Ectodermal cell (in vitro differentiated cells): ENCODE data around the gene DHCR7. TPM values are rescaled to one million over a fixed set of nuclear protein-coding genes. Genes with fewer than 3 reads are reported as not detected.

Experiments
- H3K27ac ChIP-seq: 2 replicates; pipeline ENCODE4 v1.7.0; 2013; ENCODE audit warnings: mild to moderate bottlenecking, low read depth, low read length; ENCODE audit not compliant: insufficient read depth, poor library complexity, severe bottlenecking
- H3K27me3 ChIP-seq: 2 replicates; pipeline ENCODE4 v1.7.0; 2013; ENCODE audit warnings: mild to moderate bottlenecking, low read length; ENCODE audit not compliant: insufficient read depth, control insufficient read depth, poor library complexity, severe bottlenecking
- H3K36me3 ChIP-seq: one replicate; pipeline ENCODE4 v1.7.0; 2013; ENCODE audit warnings: low read length; ENCODE audit not compliant: control insufficient read depth, insufficient read depth
- H3K4me1 ChIP-seq: one replicate; pipeline ENCODE4 v1.7.0; 2013; ENCODE audit warnings: low read length; ENCODE audit not compliant: control insufficient read depth, insufficient read depth
- H3K4me3 ChIP-seq: 2 replicates; pipeline ENCODE4 v1.7.0; 2013; ENCODE audit warnings: low read depth, low read length, control low read depth; ENCODE audit not compliant: insufficient read depth
- H3K9me3 ChIP-seq: 2 replicates; pipeline ENCODE4 v1.7.0; 2013; ENCODE audit warnings: mild to moderate bottlenecking, low read length, moderate library complexity; ENCODE audit not compliant: control insufficient read depth
- WGBS, 2 experiments: methylation state at CpG; one replicate each; pipeline ENCODE4 v1.1.7; 2013; ENCODE audit warnings: missing lambda C conversion rate in 2 of 2; 5-methylcytosine and 5-hydroxymethylcytosine counted together
- polyA plus RNA-seq, 4 experiments: library from polyadenylated mRNA; stranded (reverse); fragments of 50-300 nt; gene quantifications; one replicate each; pipeline ENCODE4 v1.2.3, GENCODE V29; 2013

DHCR7 gene
- polyA plus RNA-seq (2013, experiment 1 of 4) = 94.3 TPM
- 81.9 TPM for polyA plus RNA-seq (2013, experiment 2 of 4)
- polyA plus RNA-seq (2013, experiment 3 of 4) = 45.1 TPM
- 49.9 TPM for polyA plus RNA-seq (2013, experiment 4 of 4)

DNA sequence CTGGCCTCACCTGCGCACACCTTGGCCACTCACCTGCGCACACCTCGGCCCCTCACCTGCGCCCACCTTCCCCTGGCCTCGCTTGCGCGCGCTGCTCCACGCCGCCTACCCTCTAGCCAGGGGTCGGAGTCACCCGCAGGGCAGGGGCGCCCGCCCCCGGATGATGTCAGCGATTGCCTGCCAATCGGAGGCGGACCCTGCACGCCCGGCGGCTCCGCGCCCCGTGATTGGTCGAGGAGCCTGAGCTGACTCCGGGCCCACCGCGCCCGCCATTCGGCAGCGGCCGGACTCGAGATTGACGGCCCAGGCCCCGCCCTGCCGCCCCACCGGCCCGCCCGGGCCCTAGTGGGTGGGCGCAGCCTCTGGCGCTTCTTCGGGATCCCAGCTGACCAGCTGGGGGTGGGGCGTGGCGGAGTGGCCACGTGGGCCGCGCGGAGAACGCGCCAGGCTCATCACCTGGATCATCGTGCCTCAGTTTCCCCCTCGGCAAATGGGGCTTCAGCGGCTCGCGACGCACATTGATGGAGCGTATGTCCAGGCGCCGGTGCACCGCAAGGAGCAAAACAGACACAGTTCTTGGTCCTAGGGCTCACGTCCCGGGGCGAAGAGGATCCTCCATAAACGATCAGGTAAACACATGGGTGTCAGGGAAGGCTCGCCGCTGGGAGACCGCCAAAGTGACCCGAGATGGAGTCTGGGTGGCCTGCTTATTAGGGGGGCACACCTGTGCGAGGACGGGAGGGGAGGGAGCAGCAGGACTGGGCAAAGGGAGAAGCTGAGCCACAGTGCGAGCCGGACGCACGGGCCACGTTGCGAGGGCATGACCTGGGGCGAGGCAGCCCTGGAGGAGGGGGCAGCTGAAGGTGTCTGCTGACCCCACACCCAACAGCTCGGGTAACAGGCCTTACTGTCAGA, at the start of gene DHCR7:
DHCR7 (minus strand) TSS at position 137 of the 915 bp plus-strand sequence. CDS start 3,441 bp downstream, outside the sequence.
- WGBS, 2 experiments = 0% methylated on average over 78 of the region's 78 CpGs
- Histone ChIP-seq H3K4me1 (peaks cover 7% of the 10 kb centered on the region), H3K36me3 (peaks cover 29% of the 10 kb centered on the region), H3K27me3 (peaks cover 8% of the 10 kb centered on the region), H3K27ac (peak within 1 kb of the TSS; percentile 88), H3K9me3 (no peaks in the 10 kb centered on the region), H3K4me3 (peak within 1 kb of the TSS; percentile 74)

GRCh38 chr11:71496421-71496820, 48.2 kb upstream of the DHCR7 start:
- Histone ChIP-seq H3K27ac (no peak overlapping the region), H3K4me3 (no peak overlapping the region), H3K36me3 (no peaks in the 10 kb centered on the region), H3K27me3 (no peaks in the 10 kb centered on the region), H3K9me3 (no peaks in the 10 kb centered on the region), H3K4me1 (no peaks in the 10 kb centered on the region)
- WGBS, 2 experiments = 95% methylated on average over 13 of the region's 13 CpGs

GRCh38 chr11:71495286-71496230, 47.4 kb upstream of the DHCR7 start:
- H3K4me3 ChIP-seq = no peak overlapping the region
- no peak overlapping the region for H3K27ac ChIP-seq
- no peaks in the 10 kb centered on the region for H3K4me1 ChIP-seq
- no peaks in the 10 kb centered on the region for H3K9me3 ChIP-seq
- H3K27me3 ChIP-seq = no peaks in the 10 kb centered on the region
- H3K36me3 ChIP-seq = no peaks in the 10 kb centered on the region
- WGBS, 2 experiments = 91 to 93% methylated on average over 20 of the region's 20 CpGs

DNA sequence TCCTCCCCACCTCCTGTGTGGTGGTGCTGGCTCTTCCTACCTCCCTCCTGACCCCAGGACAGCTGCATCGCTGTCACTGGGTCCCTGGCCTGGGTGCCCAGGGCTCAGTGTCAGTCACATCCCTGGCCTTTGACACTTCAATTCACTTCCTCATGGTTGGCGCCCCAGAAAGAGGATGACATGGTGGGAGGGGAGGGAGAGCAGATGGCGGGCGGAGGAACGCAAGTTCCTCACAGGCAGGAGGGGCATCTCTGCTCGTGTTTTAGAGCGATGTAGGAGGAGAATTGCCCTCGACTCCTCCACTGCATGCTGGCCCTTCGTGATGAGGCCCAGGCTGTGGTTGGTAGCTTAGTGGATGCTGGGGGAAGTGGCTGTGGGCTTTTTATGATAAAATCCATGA, 43.7 kb upstream of the DHCR7 start:
- H3K36me3 ChIP-seq = no peaks in the 10 kb centered on the region

DNA sequence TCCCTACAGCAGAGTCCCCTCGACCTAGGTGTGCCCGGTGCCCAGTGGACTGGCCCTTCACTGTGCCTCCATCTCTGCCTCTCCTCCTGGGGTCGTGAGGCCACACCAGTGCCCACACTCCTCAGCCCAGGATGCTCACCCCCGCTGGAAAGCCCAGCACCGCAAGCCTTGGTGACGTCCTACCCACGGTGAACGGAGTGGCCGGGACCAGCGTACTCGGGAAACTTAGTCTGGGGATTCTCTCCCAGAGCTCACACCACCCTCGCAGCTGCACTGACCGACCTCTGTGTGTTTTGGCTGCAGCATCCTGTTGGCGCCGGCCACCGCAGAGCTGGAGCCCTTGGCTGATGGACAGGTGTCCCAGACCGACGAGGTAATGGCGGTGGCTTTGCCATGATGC, 43.3 kb upstream of the DHCR7 start:
- Histone ChIP-seq H3K27me3 (no peaks in the 10 kb centered on the region), H3K27ac (no peak overlapping the region), H3K36me3 (no peaks in the 10 kb centered on the region), H3K4me3 (no peak overlapping the region), H3K4me1 (peaks cover 16% of the 10 kb centered on the region), H3K9me3 (no peaks in the 10 kb centered on the region)
- 94 to 95% methylated on average over 19 of the region's 19 CpGs for WGBS, 2 experiments

More for the DNA sequence above, 43.7 kb upstream of the DHCR7 start:
- H3K4me3 ChIP-seq = no peak overlapping the region
- no peak overlapping the region for H3K27ac ChIP-seq
- no peaks in the 10 kb centered on the region for H3K9me3 ChIP-seq
- peaks cover 16% of the 10 kb centered on the region for H3K4me1 ChIP-seq
- no peaks in the 10 kb centered on the region for H3K27me3 ChIP-seq
- 89 to 90% methylated on average over 9 of the region's 9 CpGs for WGBS, 2 experiments

DNA sequence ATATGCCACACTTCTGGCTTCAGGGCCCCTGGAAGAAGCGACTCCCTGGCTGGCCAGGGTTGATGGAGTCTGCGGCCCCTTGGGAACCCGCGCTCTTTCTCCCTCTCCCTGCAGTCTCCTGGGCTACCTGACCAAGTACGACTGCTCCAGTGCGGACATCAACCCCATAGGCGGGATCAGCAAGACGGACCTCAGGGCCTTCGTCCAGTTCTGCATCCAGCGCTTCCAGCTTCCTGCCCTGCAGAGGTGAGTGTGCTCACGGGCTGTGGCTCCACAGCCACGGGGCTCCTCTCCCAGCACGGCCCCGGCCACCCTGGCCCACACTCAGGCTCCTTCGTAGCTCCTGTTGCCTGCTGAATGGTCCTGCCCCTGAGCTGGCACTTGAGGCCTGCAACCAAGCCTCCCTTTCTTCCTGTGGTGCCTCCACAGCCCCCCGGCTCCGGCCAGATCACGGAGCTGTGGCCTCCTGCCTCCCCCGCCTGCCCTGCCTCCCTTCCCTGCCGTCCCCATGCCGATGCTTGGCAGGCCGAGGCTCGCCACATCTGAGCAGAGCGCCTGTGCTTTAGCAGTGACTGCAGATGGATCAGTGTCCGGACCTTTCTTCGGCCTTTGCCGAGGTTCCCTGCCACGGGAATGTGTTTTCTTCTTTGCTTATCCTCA, 42.7 kb upstream of the DHCR7 start:
- no peaks in the 10 kb centered on the region for H3K36me3 ChIP-seq
- H3K4me1 ChIP-seq = peaks cover 16% of the 10 kb centered on the region
- no peaks in the 10 kb centered on the region for H3K27me3 ChIP-seq
- no peak overlapping the region for H3K27ac ChIP-seq
- H3K9me3 ChIP-seq = no peaks in the 10 kb centered on the region
- 94 to 95% methylated on average over 28 of the region's 28 CpGs for WGBS, 2 experiments
- no peak overlapping the region for H3K4me3 ChIP-seq

- H3K4me3 ChIP-seq = no peak overlapping the region
- H3K4me1 ChIP-seq = peaks cover 16% of the 10 kb centered on the region
- H3K9me3 ChIP-seq = no peaks in the 10 kb centered on the region
- WGBS, 2 experiments = 95 to 96% methylated on average over 23 of the region's 23 CpGs
- H3K27me3 ChIP-seq = no peaks in the 10 kb centered on the region
- H3K27ac ChIP-seq = no peak overlapping the region
- no peaks in the 10 kb centered on the region for H3K36me3 ChIP-seq
Measured at GRCh38 chr11:71490044-71490730, 42.0 kb upstream of the DHCR7 start.

GRCh38 chr11:71489311-71490043, 41.3 kb upstream of the DHCR7 start:
- peaks cover 16% of the 10 kb centered on the region for H3K4me1 ChIP-seq
- no peaks in the 10 kb centered on the region for H3K27me3 ChIP-seq
- H3K36me3 ChIP-seq = peaks cover 2% of the 10 kb centered on the region
- 90% methylated on average over 15 of the region's 15 CpGs for WGBS, 2 experiments
- no peak overlapping the region for H3K27ac ChIP-seq
- no peaks in the 10 kb centered on the region for H3K9me3 ChIP-seq
- H3K4me3 ChIP-seq = no peak overlapping the region
